TTC549 (cell line): ENCODE measurements around the gene TPRN.

Experiments
- FAIRE-seq: peaks from 2 replicates; lab custom pipeline; 2012; peaks lifted over from hg19 to GRCh38; lab: Jason Lieb, UNC

The TPRN gene

GRCh38 chr9:137159105-137160053 is 41.2 kb downstream of the TPRN start:
- FAIRE-seq, result no peak

- no peak for FAIRE-seq
These were observed 41.9 kb downstream of the TPRN start for GRCh38 chr9:137158625-137159024.

- FAIRE-seq, result no peak
These were observed 42.7 kb downstream of the TPRN start for GRCh38 chr9:137157618-137158415.

GRCh38 chr9:137156567-137157375 is 43.8 kb downstream of the TPRN start:
- FAIRE-seq, result no peak

GRCh38 chr9:137152844-137153405 is 47.6 kb downstream of the TPRN start:
- FAIRE-seq, result no peak

GRCh38 chr9:137150617-137151457 is 49.7 kb downstream of the TPRN start:
- no peak for FAIRE-seq

GRCh38 chr9:137149942-137150616 is 50.5 kb downstream of the TPRN start:
- no peak for FAIRE-seq

GRCh38 chr9:137149363-137149762 is 51.2 kb downstream of the TPRN start:
- FAIRE-seq, result no peak

GRCh38 chr9:137148661-137149060 is 51.9 kb downstream of the TPRN start:
- no peak for FAIRE-seq

GRCh38 chr9:137148242-137148641 is 52.3 kb downstream of the TPRN start:
- no peak for FAIRE-seq

GRCh38 chr9:137147793-137148160 is 52.8 kb downstream of the TPRN start:
- no peak for FAIRE-seq

GRCh38 chr9:137147091-137147792 is 53.3 kb downstream of the TPRN start:
- FAIRE-seq, result no peak

- no peak for FAIRE-seq
These were observed 54.0 kb downstream of the TPRN start for GRCh38 chr9:137146527-137146918.

GRCh38 chr9:137145731-137146526 is 54.6 kb downstream of the TPRN start:
- no peak for FAIRE-seq

- no peak for FAIRE-seq
These were observed 57.1 kb downstream of the TPRN start for GRCh38 chr9:137143459-137143858.

GRCh38 chr9:137141976-137142936 is 58.3 kb downstream of the TPRN start:
- FAIRE-seq, result no peak
